Gastrocnemius medialis (tissue), 4 donors: ENCODE measurements around the gene LDHB.
"Not testable (repeated sequence)": the region's sequence is repeated elsewhere in the genome, so short reads cannot be mapped to it uniquely, and the experiment has no call there.

Experiments
- CTCF ChIP-seq, 5 experiments: fragments of 450-650 bp in 3 of 5; fragments of 200-600 bp in 2 of 5; sonication (generic) in 2 of 5; IDR thresholded peaks in 4 of 5; conservative IDR thresholded peaks in 1 of 5; 1 replicate in 4 of 5; 2 replicates in 1 of 5; pipeline ENCODE4 v1.5.1; 2016 to 2019; ENCODE audit warnings: antibody characterized with exemption in 5 of 5, mild to moderate bottlenecking in 3 of 5, moderate library complexity in 3 of 5
- POLR2A ChIP-seq, 2 donors: fragments of 450-650 bp; IDR thresholded peaks; one replicate each; pipeline ENCODE4 v1.6.1; 2017; ENCODE audit warnings: antibody characterized with exemption in 2 of 2, mild to moderate bottlenecking in 2 of 2, moderate library complexity in 2 of 2

- TF ChIP-seq CTCF (IDR thresholded peaks at IDR 0.05 in 4 of 5, conservative IDR thresholded peaks at IDR 0.05 in 1 of 5); POLR2A (IDR thresholded peaks at IDR 0.05): not testable (repeated sequence)
These were observed 12.6 kb downstream of the LDHB start for GRCh38 chr12:21645041-21645500.
